HEK293 (cell line): ENCODE data around the gene CCDC149.

ENCODE experiments used
- CTCF ChIA-PET: fragments of 350-600 bp; formaldehyde crosslinking; extraction: SDS; loops from one replicate; lab custom pipeline; 2021; ENCODE audit warnings: antibody characterized with exemption; lab: Yijun Ruan, JAX
- POLR2A ChIA-PET: fragments of 300-600 bp; formaldehyde crosslinking; extraction: SDS; loops from one replicate; lab custom pipeline; 2020; ENCODE audit warnings: antibody characterized with exemption, inconsistent platforms; lab: Yijun Ruan, JAX
- H3K27ac ChIP-seq: fragments of 200-500 bp; sonication (Bioruptor generic); 2 replicates; pipeline ENCODE4 v1.5.1; 2014; ENCODE audit warnings: low read depth, low read length, control low read depth, inconsistent platforms; ENCODE audit errors: extremely low read depth
- H3K36me3 ChIP-seq, 2 experiments: fragments of 200-500 bp in 1 of 2; sonication (Bioruptor generic) in 1 of 2; 1 replicate in 1 of 2; 2 replicates in 1 of 2; pipeline ENCODE4 v1.5.1; 2014 to 2017; ENCODE audit warnings: inconsistent platforms in 2 of 2, low read length in 2 of 2; ENCODE audit not compliant: control insufficient read depth in 2 of 2, insufficient read depth in 1 of 2
- H3K4me1 ChIP-seq: fragments of 200-500 bp; sonication (Bioruptor generic); 2 replicates; pipeline ENCODE4 v1.5.1; 2014; ENCODE audit warnings: mild to moderate bottlenecking, low read length, inconsistent platforms; ENCODE audit not compliant: control insufficient read depth, insufficient read depth
- H3K4me3 ChIP-seq: 2 replicates; pipeline ENCODE4 v1.5.1; 2011; ENCODE audit warnings: low read depth, mild to moderate bottlenecking, control low read depth, low read length, moderate library complexity
- H3K9me3 ChIP-seq: fragments of 200-500 bp; sonication (Bioruptor generic); 2 replicates; pipeline ENCODE4 v1.5.1; 2014; ENCODE audit warnings: low read depth, low read length, inconsistent platforms; ENCODE audit not compliant: control insufficient read depth, insufficient read depth
- IKZF3 ChIP-seq: fragments of 450-650 bp; IDR thresholded peaks from 2 replicates; pipeline ENCODE4 v1.5.0; 2018; ENCODE audit warnings: missing biosample characterization, mild to moderate bottlenecking, missing genetic modification characterization, moderate library complexity
- SCRT1 ChIP-seq: fragments of 450-650 bp; formaldehyde crosslinking; IDR thresholded peaks from 2 replicates; pipeline ENCODE4 v1.5.1; 2016; ENCODE audit warnings: missing biosample characterization, missing genetic modification characterization, borderline replicate concordance
- TRIM28 ChIP-seq: IDR thresholded peaks from 2 replicates; pipeline ENCODE4 v1.6.1; 2011; ENCODE audit warnings: low read length, control low read depth, borderline replicate concordance
- TSHZ1 ChIP-seq: fragments of 450-650 bp; formaldehyde crosslinking; IDR thresholded peaks from 2 replicates; pipeline ENCODE4 v1.5.1; 2016; ENCODE audit warnings: missing biosample characterization, missing genetic modification characterization, borderline replicate concordance
- ZBTB6 ChIP-seq: fragments of 450-650 bp; formaldehyde crosslinking; IDR thresholded peaks from 2 replicates; pipeline ENCODE4 v1.5.1; 2017; ENCODE audit warnings: missing biosample characterization, missing genetic modification characterization
- ZNF10 ChIP-seq: fragments of 450-650 bp; formaldehyde crosslinking; IDR thresholded peaks from 2 replicates; pipeline ENCODE4 v1.5.1; 2017; ENCODE audit warnings: missing biosample characterization, missing genetic modification characterization
- ZNF121 ChIP-seq: fragments of 450-650 bp; formaldehyde crosslinking; IDR thresholded peaks from 2 replicates; pipeline ENCODE4 v1.5.1; 2016; ENCODE audit warnings: missing biosample characterization, missing genetic modification characterization
- ZNF133 ChIP-seq: fragments of 450-650 bp; formaldehyde crosslinking; IDR thresholded peaks from 2 replicates; pipeline ENCODE4 v1.5.1; 2016; ENCODE audit warnings: missing biosample characterization, missing genetic modification characterization
- ZNF302 ChIP-seq: fragments of 450-650 bp; formaldehyde crosslinking; IDR thresholded peaks from 2 replicates; pipeline ENCODE4 v1.5.1; 2016; ENCODE audit warnings: missing biosample characterization, missing genetic modification characterization, low read depth
- ZNF350 ChIP-seq: fragments of 450-650 bp; formaldehyde crosslinking; IDR thresholded peaks from 2 replicates; pipeline ENCODE4 v1.5.0; 2017; ENCODE audit warnings: missing biosample characterization, mild to moderate bottlenecking, missing genetic modification characterization
- ZNF362 ChIP-seq: fragments of 450-650 bp; formaldehyde crosslinking; IDR thresholded peaks from 2 replicates; pipeline ENCODE4 v1.5.1; 2016; ENCODE audit warnings: missing biosample characterization, missing genetic modification characterization
- ZNF391 ChIP-seq: fragments of 450-650 bp; formaldehyde crosslinking; IDR thresholded peaks from 2 replicates; pipeline ENCODE4 v1.5.1; 2016; ENCODE audit warnings: low read depth, missing biosample characterization, missing genetic modification characterization, borderline replicate concordance
- ZNF561 ChIP-seq: fragments of 450-650 bp; IDR thresholded peaks from 2 replicates; pipeline ENCODE4 v1.5.1; 2018; ENCODE audit warnings: missing biosample characterization, missing genetic modification characterization, borderline replicate concordance
- ZNF623 ChIP-seq: fragments of 450-650 bp; formaldehyde crosslinking; IDR thresholded peaks from 2 replicates; pipeline ENCODE4 v1.5.1; 2016; ENCODE audit warnings: missing biosample characterization, missing genetic modification characterization
- ZNF747 ChIP-seq: fragments of 450-650 bp; formaldehyde crosslinking; IDR thresholded peaks from 2 replicates; pipeline ENCODE4 v1.5.1; 2016; ENCODE audit warnings: missing biosample characterization, missing genetic modification characterization
- ZNF837 ChIP-seq: fragments of 450-650 bp; formaldehyde crosslinking; IDR thresholded peaks from 2 replicates; pipeline ENCODE4 v1.5.1; 2016; ENCODE audit warnings: missing biosample characterization, missing genetic modification characterization
- ZSCAN16 ChIP-seq: fragments of 450-650 bp; formaldehyde crosslinking; IDR thresholded peaks from 2 replicates; pipeline ENCODE4 v1.5.1; 2016; ENCODE audit warnings: missing biosample characterization, missing genetic modification characterization
- ZSCAN4 ChIP-seq: fragments of 450-650 bp; formaldehyde crosslinking; IDR thresholded peaks from 2 replicates; pipeline ENCODE4 v1.5.1; 2017; ENCODE audit warnings: missing biosample characterization, missing genetic modification characterization

CCDC149 gene

GRCh38 chr4:24775032-24775605 lies 137.7 kb downstream of the CCDC149 start (continued):
- TF ChIP-seq TSHZ1 (tag by site-specific recombination) (no peak), ZNF133 (tag by site-specific recombination) (no peak), ZNF391 (tag by site-specific recombination) (no peak), IKZF3 (no peak), ZNF350 (no peak)
- TF ChIP-seq, all 188 proteins: peak for 0

- CTCF ChIA-PET, result interaction anchor here (0.6 to 0.7 kb wide), 2 partner anchors 365 to 460 kb away, joined by 3 to 8 read pairs; no protein-coding TSS in a partner anchor
- Histone ChIP-seq H3K27ac (no peak overlapping the region), H3K4me1 (no peaks in the 10 kb centered on the region), H3K36me3 (no peaks in the 10 kb centered on the region), H3K4me3 (no peak overlapping the region), H3K9me3 (no peaks in the 10 kb centered on the region)
- POLR2A ChIA-PET, result no interaction called here
- TF ChIP-seq ZNF121 (tag by site-specific recombination) (no peak), ZNF302 (tag by site-specific recombination) (no peak), ZNF747 (tag by site-specific recombination) (no peak), ZNF623 (tag by site-specific recombination) (no peak), ZNF561 (tag by site-specific recombination) (no peak), ZSCAN4 (tag by site-specific recombination) (no peak), ZNF837 (tag by site-specific recombination) (no peak), ZBTB6 (no peak), TRIM28 (no peak)
Observed at GRCh38 chr4:24774452-24774851, 138.4 kb downstream of the CCDC149 start.

GRCh38 chr4:24772952-24773351 lies 139.9 kb downstream of the CCDC149 start:
- TF ChIP-seq ZNF10 (tag by site-specific recombination) (peak; percentile 74), ZNF362 (tag by site-specific recombination) (no peak), ZSCAN16 (no peak), ZNF837 (tag by site-specific recombination) (no peak), SCRT1 (tag by site-specific recombination) (no peak)
- Histone ChIP-seq H3K9me3 (no peaks in the 10 kb centered on the region), H3K4me3 (no peak overlapping the region), H3K4me1 (no peaks in the 10 kb centered on the region), H3K36me3 (no peaks in the 10 kb centered on the region), H3K27ac (no peak overlapping the region)
- ChIA-PET POLR2A (no interaction called here), CTCF (no interaction called here)
